Neural cell (in vitro differentiated cells): Measurements from ENCODE around the gene OTOG.

ENCODE experiments used
- POLR2AphosphoS5 ChIP-seq: IDR thresholded peaks from 2 replicates; pipeline ENCODE4 v1.6.1; 2012
- RAD21 ChIP-seq: fragments of 450-650 bp; conservative IDR thresholded peaks from 2 replicates; pipeline ENCODE4 v1.6.1; 2014; ENCODE audit warnings: antibody characterized with exemption, mild to moderate bottlenecking, moderate library complexity
- TF ChIP-seq, protein P1 (sequence below): fragments of 450-650 bp; IDR thresholded peaks from 2 replicates; pipeline ENCODE4 v1.5.1; 2014; ENCODE audit warnings: antibody characterized with exemption, mild to moderate bottlenecking, moderate library complexity; ENCODE audit not compliant: poor library complexity, severe bottlenecking
- TF ChIP-seq, protein P2 (sequence below): IDR thresholded peaks from 2 replicates; pipeline ENCODE4 v1.6.1; 2012; ENCODE audit warnings: borderline replicate concordance

DNA sequence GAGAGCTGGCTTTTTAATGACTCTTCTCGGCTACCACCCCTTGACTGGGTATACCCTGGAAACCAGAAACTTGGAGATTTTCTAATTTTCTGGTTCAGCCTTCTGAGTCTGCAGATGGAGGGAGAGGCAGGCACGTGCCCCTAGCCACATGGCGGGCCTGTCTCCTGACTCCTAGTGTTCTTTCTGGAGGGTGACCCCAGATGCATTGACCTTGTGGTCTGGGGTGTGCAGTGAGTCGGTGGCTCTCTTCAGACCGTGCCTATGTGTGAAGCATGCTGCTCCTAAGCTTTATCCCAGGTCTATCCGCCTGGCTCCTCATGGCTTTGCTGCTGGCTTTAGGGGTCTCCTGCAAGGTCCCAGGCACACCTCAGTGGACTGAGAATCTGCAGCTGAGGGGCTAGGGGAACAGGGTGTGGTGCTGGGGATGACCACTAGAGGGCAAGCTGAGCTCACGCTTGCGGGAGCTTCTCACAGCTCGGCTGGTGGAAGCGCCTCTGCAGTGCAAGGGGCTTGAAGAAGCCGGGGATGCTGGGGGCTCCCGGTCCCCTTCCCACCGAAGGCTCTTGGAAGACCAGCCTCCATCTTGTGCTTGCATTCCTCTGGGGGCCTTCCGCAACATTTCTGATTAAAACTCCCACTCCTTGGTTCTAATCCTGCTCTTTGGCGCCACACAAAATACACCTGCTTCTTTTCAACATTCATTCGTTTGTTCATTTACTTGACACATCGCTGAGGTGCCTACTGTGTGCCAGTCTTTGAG is 51.8 kb downstream of the OTOG start:
- TF ChIP-seq, protein P1, sequence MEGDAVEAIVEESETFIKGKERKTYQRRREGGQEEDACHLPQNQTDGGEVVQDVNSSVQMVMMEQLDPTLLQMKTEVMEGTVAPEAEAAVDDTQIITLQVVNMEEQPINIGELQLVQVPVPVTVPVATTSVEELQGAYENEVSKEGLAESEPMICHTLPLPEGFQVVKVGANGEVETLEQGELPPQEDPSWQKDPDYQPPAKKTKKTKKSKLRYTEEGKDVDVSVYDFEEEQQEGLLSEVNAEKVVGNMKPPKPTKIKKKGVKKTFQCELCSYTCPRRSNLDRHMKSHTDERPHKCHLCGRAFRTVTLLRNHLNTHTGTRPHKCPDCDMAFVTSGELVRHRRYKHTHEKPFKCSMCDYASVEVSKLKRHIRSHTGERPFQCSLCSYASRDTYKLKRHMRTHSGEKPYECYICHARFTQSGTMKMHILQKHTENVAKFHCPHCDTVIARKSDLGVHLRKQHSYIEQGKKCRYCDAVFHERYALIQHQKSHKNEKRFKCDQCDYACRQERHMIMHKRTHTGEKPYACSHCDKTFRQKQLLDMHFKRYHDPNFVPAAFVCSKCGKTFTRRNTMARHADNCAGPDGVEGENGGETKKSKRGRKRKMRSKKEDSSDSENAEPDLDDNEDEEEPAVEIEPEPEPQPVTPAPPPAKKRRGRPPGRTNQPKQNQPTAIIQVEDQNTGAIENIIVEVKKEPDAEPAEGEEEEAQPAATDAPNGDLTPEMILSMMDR: peak; percentile 97
- no peak for TF ChIP-seq POLR2AphosphoS5
- peak; percentile 95 for TF ChIP-seq RAD21
- TF ChIP-seq, protein P2, sequence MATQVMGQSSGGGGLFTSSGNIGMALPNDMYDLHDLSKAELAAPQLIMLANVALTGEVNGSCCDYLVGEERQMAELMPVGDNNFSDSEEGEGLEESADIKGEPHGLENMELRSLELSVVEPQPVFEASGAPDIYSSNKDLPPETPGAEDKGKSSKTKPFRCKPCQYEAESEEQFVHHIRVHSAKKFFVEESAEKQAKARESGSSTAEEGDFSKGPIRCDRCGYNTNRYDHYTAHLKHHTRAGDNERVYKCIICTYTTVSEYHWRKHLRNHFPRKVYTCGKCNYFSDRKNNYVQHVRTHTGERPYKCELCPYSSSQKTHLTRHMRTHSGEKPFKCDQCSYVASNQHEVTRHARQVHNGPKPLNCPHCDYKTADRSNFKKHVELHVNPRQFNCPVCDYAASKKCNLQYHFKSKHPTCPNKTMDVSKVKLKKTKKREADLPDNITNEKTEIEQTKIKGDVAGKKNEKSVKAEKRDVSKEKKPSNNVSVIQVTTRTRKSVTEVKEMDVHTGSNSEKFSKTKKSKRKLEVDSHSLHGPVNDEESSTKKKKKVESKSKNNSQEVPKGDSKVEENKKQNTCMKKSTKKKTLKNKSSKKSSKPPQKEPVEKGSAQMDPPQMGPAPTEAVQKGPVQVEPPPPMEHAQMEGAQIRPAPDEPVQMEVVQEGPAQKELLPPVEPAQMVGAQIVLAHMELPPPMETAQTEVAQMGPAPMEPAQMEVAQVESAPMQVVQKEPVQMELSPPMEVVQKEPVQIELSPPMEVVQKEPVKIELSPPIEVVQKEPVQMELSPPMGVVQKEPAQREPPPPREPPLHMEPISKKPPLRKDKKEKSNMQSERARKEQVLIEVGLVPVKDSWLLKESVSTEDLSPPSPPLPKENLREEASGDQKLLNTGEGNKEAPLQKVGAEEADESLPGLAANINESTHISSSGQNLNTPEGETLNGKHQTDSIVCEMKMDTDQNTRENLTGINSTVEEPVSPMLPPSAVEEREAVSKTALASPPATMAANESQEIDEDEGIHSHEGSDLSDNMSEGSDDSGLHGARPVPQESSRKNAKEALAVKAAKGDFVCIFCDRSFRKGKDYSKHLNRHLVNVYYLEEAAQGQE: no peak
